Measurements from ENCODE around the gene SUCLG2.

The SUCLG2 gene

GRCh38 chr3:67423722-67424121, 230.7 kb downstream of the SUCLG2 start:
- Histone ChIP-seq H3K4me3 (ENCODE audit: low read length in 2 of 2) (no peak overlapping the region), H3K9me3 (ENCODE audit: control insufficient read depth in 2 of 2, low read length in 2 of 2) (peaks cover 0 to 4% of the 10 kb centered on the region in 2 donors), H3K4me1 (ENCODE audit: control insufficient read depth, insufficient read depth, low read length) (no peaks in the 10 kb centered on the region), H3K27me3 (ENCODE audit: control insufficient read depth in 1 of 2, insufficient read depth in 2 of 2, low read length in 2 of 2) (no peaks in the 10 kb centered on the region), H3K9ac (ENCODE audit: low read length in 2 of 2) (no peak overlapping the region), H3K36me3 (ENCODE audit: control insufficient read depth in 2 of 2, insufficient read depth in 2 of 2, low read length in 2 of 2) (no peaks in the 10 kb centered on the region), H3K27ac (ENCODE audit: low read length) (no peak overlapping the region)

DNA sequence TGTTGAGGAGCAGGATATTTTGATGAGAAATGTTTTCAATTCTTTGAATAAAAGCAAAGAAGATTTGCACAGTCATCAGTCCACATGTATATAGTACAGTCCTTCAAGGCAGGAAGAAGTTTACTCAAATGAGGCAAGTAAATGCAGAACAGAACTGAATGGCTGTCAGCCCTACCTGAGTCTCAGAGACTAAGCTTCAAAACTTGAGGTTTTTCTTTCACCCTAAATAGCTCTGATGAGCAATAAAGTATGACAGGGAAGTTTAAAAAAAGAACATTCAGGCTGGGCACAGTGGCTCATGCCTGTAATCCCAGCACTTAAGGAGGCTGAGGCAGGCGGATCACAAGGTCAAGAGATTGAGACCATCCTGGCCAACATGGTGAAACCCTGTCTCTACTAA, 232.5 kb downstream of the SUCLG2 start:
- Histone ChIP-seq H3K4me1 (ENCODE audit: control insufficient read depth, insufficient read depth, low read length) (no peaks in the 10 kb centered on the region), H3K27me3 (ENCODE audit: control insufficient read depth in 1 of 2, insufficient read depth in 2 of 2, low read length in 2 of 2) (no peaks in the 10 kb centered on the region), H3K4me3 (ENCODE audit: low read length in 2 of 2) (no peak overlapping the region), H3K27ac (ENCODE audit: low read length) (no peak overlapping the region), H3K9me3 (ENCODE audit: control insufficient read depth in 2 of 2, low read length in 2 of 2) (peaks cover 0 to 4% of the 10 kb centered on the region in 2 donors), H3K9ac (ENCODE audit: low read length in 2 of 2) (no peak overlapping the region), H3K36me3 (ENCODE audit: control insufficient read depth in 2 of 2, insufficient read depth in 2 of 2, low read length in 2 of 2) (no peaks in the 10 kb centered on the region)

DNA sequence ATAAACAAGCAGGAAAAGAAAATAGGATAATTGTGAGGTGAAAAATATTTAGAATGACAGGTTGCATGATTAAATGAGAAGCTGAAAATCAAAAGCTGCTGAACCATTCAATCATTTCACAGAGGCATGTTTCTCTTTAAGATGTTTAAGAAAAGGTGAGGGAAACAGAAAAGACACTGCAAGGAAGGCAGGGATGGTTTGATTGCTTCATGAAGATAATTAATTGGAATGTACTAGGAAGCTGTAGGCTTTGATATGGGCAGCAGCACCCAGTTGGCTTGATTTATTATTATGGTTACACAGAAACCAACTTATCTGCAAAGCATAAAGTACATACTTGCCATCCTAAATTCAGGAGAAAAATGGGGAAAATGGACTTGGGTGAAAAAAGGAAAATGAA, 234.6 kb downstream of the SUCLG2 start:
- H3K9me3 ChIP-seq (ENCODE audit: control insufficient read depth in 2 of 2, low read length in 2 of 2), result peaks cover 0 to 4% of the 10 kb centered on the region in 2 donors
- H3K9ac ChIP-seq (ENCODE audit: low read length in 2 of 2), result no peak overlapping the region
- H3K27me3 ChIP-seq (ENCODE audit: control insufficient read depth in 1 of 2, insufficient read depth in 2 of 2, low read length in 2 of 2), result no peaks in the 10 kb centered on the region
- no peaks in the 10 kb centered on the region for H3K4me1 ChIP-seq (ENCODE audit: control insufficient read depth, insufficient read depth, low read length)
- H3K27ac ChIP-seq (ENCODE audit: low read length), result no peak overlapping the region
- H3K4me3 ChIP-seq (ENCODE audit: low read length in 2 of 2), result no peak overlapping the region
- no peaks in the 10 kb centered on the region for H3K36me3 ChIP-seq (ENCODE audit: control insufficient read depth in 2 of 2, insufficient read depth in 2 of 2, low read length in 2 of 2)

GRCh38 chr3:67419218-67419529, 235.2 kb downstream of the SUCLG2 start:
- Histone ChIP-seq H3K27ac (ENCODE audit: low read length) (no peak overlapping the region), H3K9ac (ENCODE audit: low read length in 2 of 2) (no peak overlapping the region), H3K4me1 (ENCODE audit: control insufficient read depth, insufficient read depth, low read length) (no peaks in the 10 kb centered on the region), H3K9me3 (ENCODE audit: control insufficient read depth in 2 of 2, low read length in 2 of 2) (peaks cover 0 to 4% of the 10 kb centered on the region in 2 donors), H3K36me3 (ENCODE audit: control insufficient read depth in 2 of 2, insufficient read depth in 2 of 2, low read length in 2 of 2) (no peaks in the 10 kb centered on the region), H3K4me3 (ENCODE audit: low read length in 2 of 2) (no peak overlapping the region), H3K27me3 (ENCODE audit: control insufficient read depth in 1 of 2, insufficient read depth in 2 of 2, low read length in 2 of 2) (no peaks in the 10 kb centered on the region)

DNA sequence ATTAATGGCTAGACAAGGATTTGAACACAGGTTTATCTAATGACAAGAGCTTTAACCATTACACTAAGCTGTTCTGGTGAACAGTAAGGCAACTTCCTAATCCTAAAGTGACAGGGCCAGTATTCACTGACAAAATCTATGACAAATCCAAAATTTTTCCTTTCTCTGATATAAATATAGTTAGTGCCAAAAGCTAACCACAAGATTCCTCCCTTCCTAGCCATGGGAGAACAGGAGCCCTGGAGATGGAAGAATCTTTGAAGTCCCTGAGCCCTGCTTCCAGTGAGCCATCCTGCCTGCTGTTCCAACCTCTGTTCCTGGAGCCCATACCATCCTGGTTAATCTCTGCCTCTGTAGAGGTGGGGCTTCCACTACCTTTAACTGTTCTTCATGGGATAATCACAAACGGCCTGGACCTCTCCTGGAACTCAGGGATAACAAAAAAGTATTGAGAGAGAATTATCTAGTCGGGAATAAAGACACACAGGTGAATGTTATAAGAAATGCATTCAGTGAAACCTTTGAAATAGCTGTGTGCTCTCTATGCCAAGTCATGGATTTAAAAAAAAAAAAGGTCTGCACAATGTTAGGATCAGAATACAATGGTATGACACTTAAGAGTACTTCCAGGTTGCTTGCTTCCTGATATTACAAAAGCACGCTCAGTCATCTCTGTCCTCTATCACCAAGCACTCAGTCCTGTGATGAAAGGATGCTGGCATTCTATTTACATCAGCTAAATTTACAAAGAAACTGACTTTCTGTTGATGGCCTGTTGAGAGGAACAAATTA, 235.8 kb downstream of the SUCLG2 start:
- Histone ChIP-seq H3K9me3 (ENCODE audit: control insufficient read depth in 2 of 2, low read length in 2 of 2) (peaks cover 0 to 4% of the 10 kb centered on the region in 2 donors), H3K4me1 (ENCODE audit: control insufficient read depth, insufficient read depth, low read length) (no peaks in the 10 kb centered on the region), H3K9ac (ENCODE audit: low read length in 2 of 2) (no peak overlapping the region), H3K27me3 (ENCODE audit: control insufficient read depth in 1 of 2, insufficient read depth in 2 of 2, low read length in 2 of 2) (no peaks in the 10 kb centered on the region), H3K27ac (ENCODE audit: low read length) (no peak overlapping the region), H3K36me3 (ENCODE audit: control insufficient read depth in 2 of 2, insufficient read depth in 2 of 2, low read length in 2 of 2) (no peaks in the 10 kb centered on the region), H3K4me3 (ENCODE audit: low read length in 2 of 2) (no peak overlapping the region)

DNA sequence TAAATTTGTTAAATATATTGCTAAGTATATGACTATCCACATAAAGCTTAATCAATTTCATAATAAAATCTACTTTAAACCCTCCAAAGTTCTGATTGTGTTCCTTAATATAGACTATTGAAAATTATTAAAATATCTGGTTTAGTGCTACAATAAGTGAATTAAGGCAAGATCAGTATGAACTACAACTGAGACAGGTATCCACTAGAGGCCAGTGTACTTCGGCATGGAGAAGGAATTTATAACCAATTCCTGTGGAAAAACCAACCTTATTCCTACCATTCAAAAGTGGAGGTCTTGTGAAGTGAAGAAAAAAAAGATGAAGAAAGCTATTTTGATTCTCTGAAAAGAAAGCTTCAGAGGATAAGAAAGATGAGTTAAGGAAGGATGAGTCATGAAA, 237.7 kb downstream of the SUCLG2 start:
- no peaks in the 10 kb centered on the region for H3K36me3 ChIP-seq (ENCODE audit: control insufficient read depth in 2 of 2, insufficient read depth in 2 of 2, low read length in 2 of 2)
- H3K4me3 ChIP-seq (ENCODE audit: low read length in 2 of 2), result no peak overlapping the region
- H3K4me1 ChIP-seq (ENCODE audit: control insufficient read depth, insufficient read depth, low read length), result no peaks in the 10 kb centered on the region
- H3K27ac ChIP-seq (ENCODE audit: low read length), result no peak overlapping the region
- no peak overlapping the region for H3K9ac ChIP-seq (ENCODE audit: low read length in 2 of 2)
- no peaks in the 10 kb centered on the region for H3K27me3 ChIP-seq (ENCODE audit: control insufficient read depth in 1 of 2, insufficient read depth in 2 of 2, low read length in 2 of 2)
- H3K9me3 ChIP-seq (ENCODE audit: control insufficient read depth in 2 of 2, low read length in 2 of 2), result peaks cover 0 to 4% of the 10 kb centered on the region in 2 donors

DNA sequence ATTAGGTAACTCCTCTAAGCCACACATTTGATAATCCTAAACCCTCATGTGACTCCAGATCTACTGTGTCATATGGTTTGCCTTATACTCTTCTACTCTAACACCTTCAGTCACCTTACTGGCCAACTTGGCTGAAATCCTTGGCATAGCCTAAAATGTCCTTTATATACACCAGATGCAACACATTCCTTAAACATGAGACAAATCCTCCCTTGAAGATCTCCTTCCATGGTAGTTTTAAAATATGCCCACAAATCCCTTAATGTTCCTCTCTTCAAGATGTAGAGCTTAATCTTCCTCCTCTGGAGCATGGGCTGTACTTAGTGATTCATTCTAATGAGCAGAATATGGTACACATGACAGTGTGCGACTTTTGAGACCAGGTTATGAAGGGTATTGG, 238.9 kb downstream of the SUCLG2 start:
- H3K27me3 ChIP-seq (ENCODE audit: control insufficient read depth in 1 of 2, insufficient read depth in 2 of 2, low read length in 2 of 2), result no peaks in the 10 kb centered on the region
- H3K9ac ChIP-seq (ENCODE audit: low read length in 2 of 2), result no peak overlapping the region
- no peaks in the 10 kb centered on the region for H3K4me1 ChIP-seq (ENCODE audit: control insufficient read depth, insufficient read depth, low read length)
- H3K27ac ChIP-seq (ENCODE audit: low read length), result no peak overlapping the region
- H3K9me3 ChIP-seq (ENCODE audit: control insufficient read depth in 2 of 2, low read length in 2 of 2), result peaks cover 0 to 4% of the 10 kb centered on the region in 2 donors
- H3K4me3 ChIP-seq (ENCODE audit: low read length in 2 of 2), result no peak overlapping the region
- no peaks in the 10 kb centered on the region for H3K36me3 ChIP-seq (ENCODE audit: control insufficient read depth in 2 of 2, insufficient read depth in 2 of 2, low read length in 2 of 2)

GRCh38 chr3:67414740-67415139, 239.7 kb downstream of the SUCLG2 start:
- no peaks in the 10 kb centered on the region for H3K27me3 ChIP-seq (ENCODE audit: control insufficient read depth in 1 of 2, insufficient read depth in 2 of 2, low read length in 2 of 2)
- H3K36me3 ChIP-seq (ENCODE audit: control insufficient read depth in 2 of 2, insufficient read depth in 2 of 2, low read length in 2 of 2), result no peaks in the 10 kb centered on the region
- no peak overlapping the region for H3K4me3 ChIP-seq (ENCODE audit: low read length in 2 of 2)
- no peak overlapping the region for H3K9ac ChIP-seq (ENCODE audit: low read length in 2 of 2)
- H3K4me1 ChIP-seq (ENCODE audit: control insufficient read depth, insufficient read depth, low read length), result no peaks in the 10 kb centered on the region
- no peak overlapping the region for H3K27ac ChIP-seq (ENCODE audit: low read length)
- peaks cover 0 to under 1% of the 10 kb centered on the region in 2 donors for H3K9me3 ChIP-seq (ENCODE audit: control insufficient read depth in 2 of 2, low read length in 2 of 2)

DNA sequence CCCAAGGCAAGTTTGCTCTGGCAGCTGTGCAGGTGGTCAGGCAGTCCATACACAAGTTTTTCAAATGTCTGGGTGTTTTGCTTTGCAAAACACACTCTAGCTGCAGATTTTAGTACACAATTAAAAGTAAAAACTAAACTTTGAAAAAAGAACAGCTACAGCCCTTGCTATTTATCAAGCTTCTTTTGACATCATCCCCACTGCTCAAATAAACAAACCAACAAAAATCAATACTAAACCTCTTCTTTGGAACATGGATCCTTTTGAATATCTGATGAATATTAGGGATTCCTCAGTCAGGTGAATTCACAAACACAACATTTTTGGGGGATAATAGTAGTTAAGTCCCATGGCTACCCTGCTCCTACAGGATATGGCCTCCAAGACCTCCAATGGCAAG, 249.2 kb downstream of the SUCLG2 start:
- Histone ChIP-seq H3K36me3 (ENCODE audit: control insufficient read depth in 2 of 2, insufficient read depth in 2 of 2, low read length in 2 of 2) (peaks cover 0 to 2% of the 10 kb centered on the region in 2 donors), H3K9me3 (ENCODE audit: control insufficient read depth in 2 of 2, low read length in 2 of 2) (no peaks in the 10 kb centered on the region), H3K27me3 (ENCODE audit: control insufficient read depth in 1 of 2, insufficient read depth in 2 of 2, low read length in 2 of 2) (no peaks in the 10 kb centered on the region), H3K4me3 (ENCODE audit: low read length in 2 of 2) (no peak overlapping the region), H3K9ac (ENCODE audit: low read length in 2 of 2) (no peak overlapping the region), H3K4me1 (ENCODE audit: control insufficient read depth, insufficient read depth, low read length) (no peaks in the 10 kb centered on the region), H3K27ac (ENCODE audit: low read length) (no peak overlapping the region)

- no peak overlapping the region for H3K9ac ChIP-seq (ENCODE audit: low read length in 2 of 2)
- no peak overlapping the region for H3K4me3 ChIP-seq (ENCODE audit: low read length in 2 of 2)
- H3K27me3 ChIP-seq (ENCODE audit: control insufficient read depth in 1 of 2, insufficient read depth in 2 of 2, low read length in 2 of 2), result no peaks in the 10 kb centered on the region
- H3K27ac ChIP-seq (ENCODE audit: low read length), result no peak overlapping the region
- no peaks in the 10 kb centered on the region for H3K9me3 ChIP-seq (ENCODE audit: control insufficient read depth in 2 of 2, low read length in 2 of 2)
- no peaks in the 10 kb centered on the region for H3K4me1 ChIP-seq (ENCODE audit: control insufficient read depth, insufficient read depth, low read length)
- H3K36me3 ChIP-seq (ENCODE audit: control insufficient read depth in 2 of 2, insufficient read depth in 2 of 2, low read length in 2 of 2), result peaks cover 0 to 2% of the 10 kb centered on the region in 2 donors
These were observed 251.5 kb downstream of the SUCLG2 start for GRCh38 chr3:67402873-67403272.

DNA sequence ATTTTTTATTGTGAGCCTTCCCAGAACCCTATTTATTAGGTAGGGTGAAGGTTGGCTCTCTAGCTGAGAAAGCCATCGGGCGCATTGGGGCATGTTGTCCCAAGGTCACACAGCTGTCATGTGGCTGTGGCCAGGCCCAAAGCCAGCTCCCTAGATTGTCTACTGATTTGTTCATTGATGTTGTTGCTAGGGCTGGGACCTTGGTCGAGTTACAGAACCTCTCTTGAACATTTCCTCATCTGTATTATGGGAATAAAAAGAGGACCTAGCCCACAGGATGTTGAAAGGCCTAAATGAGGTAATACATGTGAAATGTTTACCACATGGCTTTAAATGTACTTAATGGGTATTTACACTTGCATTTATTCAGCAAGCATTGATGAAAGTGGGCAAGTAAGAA, 252.5 kb downstream of the SUCLG2 start:
- H3K27ac ChIP-seq (ENCODE audit: low read length), result no peak overlapping the region
- H3K4me1 ChIP-seq (ENCODE audit: control insufficient read depth, insufficient read depth, low read length), result no peaks in the 10 kb centered on the region
- no peak overlapping the region for H3K9ac ChIP-seq (ENCODE audit: low read length in 2 of 2)
- H3K36me3 ChIP-seq (ENCODE audit: control insufficient read depth in 2 of 2, insufficient read depth in 2 of 2, low read length in 2 of 2), result peaks cover 0 to 2% of the 10 kb centered on the region in 2 donors
- H3K27me3 ChIP-seq (ENCODE audit: control insufficient read depth in 1 of 2, insufficient read depth in 2 of 2, low read length in 2 of 2), result no peaks in the 10 kb centered on the region
- H3K9me3 ChIP-seq (ENCODE audit: control insufficient read depth in 2 of 2, low read length in 2 of 2), result no peaks in the 10 kb centered on the region
- H3K4me3 ChIP-seq (ENCODE audit: low read length in 2 of 2), result no peak overlapping the region
